PFSK-1 (cell line): ENCODE data around the gene EPHA6.

ENCODE experiments used
- FOXP2 ChIP-seq: optimal IDR thresholded peaks from 2 replicates; pipeline ENCODE3; 2011; ENCODE audit warnings: borderline replicate concordance, control low read depth, inconsistent platforms; ENCODE audit not compliant: insufficient read depth; ENCODE audit errors: extremely low read length, extremely low read depth
- POLR2AphosphoS5 ChIP-seq: IDR thresholded peaks from 2 replicates; pipeline ENCODE4 v1.6.1; 2012; ENCODE audit warnings: low read depth, mild to moderate bottlenecking, control low read depth, low read length, moderate library complexity
- REST ChIP-seq, 2 experiments: IDR thresholded peaks; 2 replicates each; pipeline versions ENCODE4 v1.6.1 to v1.8.0; 2011 to 2012; ENCODE audit warnings: low read depth in 2 of 2, low read length in 2 of 2, control low read depth in 1 of 2, inconsistent platforms in 1 of 2, mild to moderate bottlenecking in 1 of 2, moderate library complexity in 1 of 2; ENCODE audit not compliant: insufficient read depth in 1 of 2
- SIN3A ChIP-seq: IDR thresholded peaks from 2 replicates; pipeline ENCODE4 v1.6.1; 2012; ENCODE audit warnings: mild to moderate bottlenecking, low read length, moderate library complexity, borderline replicate concordance; ENCODE audit not compliant: insufficient read depth
- TAF1 ChIP-seq: IDR thresholded peaks from 2 replicates; pipeline ENCODE4 v1.6.1; 2012; ENCODE audit warnings: low read length, control low read depth, borderline replicate concordance; ENCODE audit not compliant: insufficient read depth

The EPHA6 gene

GRCh38 chr3:97705764-97706163 lies 891.4 kb downstream of the EPHA6 start:
- TF ChIP-seq POLR2AphosphoS5 (no peak), SIN3A (no peak), TAF1 (no peak), REST (IDR thresholded peaks at IDR 0.05; ENCODE audit: insufficient read depth in 1 of 2, low read depth in 2 of 2, low read length in 2 of 2) (no peak)

- TF ChIP-seq FOXP2: no peak
- TF ChIP-seq REST (IDR thresholded peaks at IDR 0.05; ENCODE audit: insufficient read depth in 1 of 2, low read depth in 2 of 2, low read length in 2 of 2): no peak
- no peak for TF ChIP-seq SIN3A
- no peak for TF ChIP-seq POLR2AphosphoS5
- no peak for TF ChIP-seq TAF1
Measured at GRCh38 chr3:97706226-97706625, 891.8 kb downstream of the EPHA6 start.

GRCh38 chr3:97711654-97712053 lies 897.3 kb downstream of the EPHA6 start:
- TF ChIP-seq POLR2AphosphoS5: no peak

- no peak for TF ChIP-seq POLR2AphosphoS5
- TF ChIP-seq FOXP2: no peak
- no peak for TF ChIP-seq SIN3A
- no peak for TF ChIP-seq REST (IDR thresholded peaks at IDR 0.05; ENCODE audit: insufficient read depth in 1 of 2, low read depth in 2 of 2, low read length in 2 of 2)
- no peak for TF ChIP-seq TAF1
Measured at GRCh38 chr3:97712919-97713318, 898.5 kb downstream of the EPHA6 start.

- no peak for TF ChIP-seq TAF1
- TF ChIP-seq POLR2AphosphoS5: no peak
- no peak for TF ChIP-seq REST (IDR thresholded peaks at IDR 0.05; ENCODE audit: insufficient read depth in 1 of 2, low read depth in 2 of 2, low read length in 2 of 2)
- no peak for TF ChIP-seq SIN3A
- no peak for TF ChIP-seq FOXP2
Measured at GRCh38 chr3:97713634-97714033, 899.2 kb downstream of the EPHA6 start.
